ENCODE measurements around the gene SYT1. TPM values are rescaled to one million over a fixed set of nuclear protein-coding genes. Genes with fewer than 3 reads are reported as not detected.

SYT1 gene
- total RNA-seq, 4 donors from 2014 or later = 4.1 to 10.0 (median 6.7) TPM

GRCh38 chr12:78929075-78929418, 64.5 kb downstream of the SYT1 start:
- no peak for DNase-seq (ENCODE audit: extremely low spot score)
- no peaks in the 10 kb centered on the region for H3K9me3 ChIP-seq
- H3K36me3 ChIP-seq = no peaks in the 10 kb centered on the region
- intact Hi-C loops (cut with DNase I) = no loop called here
- no peaks in the 10 kb centered on the region for H3K27me3 ChIP-seq
- H3K4me3 ChIP-seq = no peak overlapping the region
- no peak overlapping the region for H3K27ac ChIP-seq (replicated peaks in 1 of 4)
- TF ChIP-seq EP300 (IDR thresholded peaks at IDR 0.05) (no peak), POLR2A (IDR thresholded peaks at IDR 0.05; ENCODE audit: low read depth) (no peak), CTCF (IDR thresholded peaks at IDR 0.05) (no peak), POLR2AphosphoS5 (IDR thresholded peaks at IDR 0.05) (no peak)
- WGBS = 87% methylated on average over 7 of the region's 7 CpGs
- no peaks in the 10 kb centered on the region for H3K4me1 ChIP-seq

- Histone ChIP-seq H3K27me3 (no peaks in the 10 kb centered on the region), H3K27ac (replicated peaks in 1 of 4) (no peak overlapping the region), H3K36me3 (no peaks in the 10 kb centered on the region), H3K4me3 (no peak overlapping the region), H3K9me3 (no peaks in the 10 kb centered on the region), H3K4me1 (no peaks in the 10 kb centered on the region)
- no peak for TF ChIP-seq POLR2AphosphoS5 (IDR thresholded peaks at IDR 0.05)
- TF ChIP-seq POLR2A (IDR thresholded peaks at IDR 0.05; ENCODE audit: low read depth) = no peak
- no peak for TF ChIP-seq EP300 (IDR thresholded peaks at IDR 0.05)
- TF ChIP-seq CTCF (IDR thresholded peaks at IDR 0.05) = no peak
- intact Hi-C loops (cut with DNase I) = no loop called here
- WGBS = 83% methylated on average over 1 of the region's 1 CpG
- DNase-seq (ENCODE audit: extremely low spot score) = no peak
Observed at GRCh38 chr12:78931466-78931990, 67.0 kb downstream of the SYT1 start.

- no peaks in the 10 kb centered on the region for H3K4me1 ChIP-seq
- TF ChIP-seq POLR2AphosphoS5 (IDR thresholded peaks at IDR 0.05) (no peak), EP300 (IDR thresholded peaks at IDR 0.05) (no peak), POLR2A (IDR thresholded peaks at IDR 0.05; ENCODE audit: low read depth) (no peak), CTCF (IDR thresholded peaks at IDR 0.05) (no peak)
- intact Hi-C loops (cut with DNase I) = no loop called here
- H3K27ac ChIP-seq (replicated peaks in 1 of 4) = no peak overlapping the region
- H3K36me3 ChIP-seq = no peaks in the 10 kb centered on the region
- H3K27me3 ChIP-seq = no peaks in the 10 kb centered on the region
- no peak for DNase-seq (ENCODE audit: extremely low spot score)
- 80% methylated on average over 2 of the region's 2 CpGs for WGBS
- no peaks in the 10 kb centered on the region for H3K9me3 ChIP-seq
- no peak overlapping the region for H3K4me3 ChIP-seq
Observed at GRCh38 chr12:78933014-78933413, 68.4 kb downstream of the SYT1 start.

- H3K9me3 ChIP-seq = no peaks in the 10 kb centered on the region
- no peak overlapping the region for H3K27ac ChIP-seq (replicated peaks in 1 of 4)
- H3K27me3 ChIP-seq = no peaks in the 10 kb centered on the region
- no peaks in the 10 kb centered on the region for H3K36me3 ChIP-seq
- intact Hi-C loops (cut with DNase I) = no loop called here
- 48% methylated on average over 4 of the region's 4 CpGs for WGBS
- no peak for TF ChIP-seq CTCF (IDR thresholded peaks at IDR 0.05)
- no peak for TF ChIP-seq EP300 (IDR thresholded peaks at IDR 0.05)
- no peak for TF ChIP-seq POLR2AphosphoS5 (IDR thresholded peaks at IDR 0.05)
- no peak for TF ChIP-seq POLR2A (IDR thresholded peaks at IDR 0.05; ENCODE audit: low read depth)
- no peak for DNase-seq (ENCODE audit: extremely low spot score)
- no peak overlapping the region for H3K4me3 ChIP-seq
- no peaks in the 10 kb centered on the region for H3K4me1 ChIP-seq
Observed at GRCh38 chr12:78938341-78939084, 73.9 kb downstream of the SYT1 start.

GRCh38 chr12:78949532-78949931, 85.0 kb downstream of the SYT1 start:
- H3K36me3 ChIP-seq = no peaks in the 10 kb centered on the region
- TF ChIP-seq CTCF (IDR thresholded peaks at IDR 0.05) = no peak
- TF ChIP-seq EP300 (IDR thresholded peaks at IDR 0.05) = no peak
- TF ChIP-seq POLR2A (IDR thresholded peaks at IDR 0.05; ENCODE audit: low read depth) = no peak
- no peak for TF ChIP-seq POLR2AphosphoS5 (IDR thresholded peaks at IDR 0.05)
- H3K9me3 ChIP-seq = no peaks in the 10 kb centered on the region
- no peak overlapping the region for H3K27ac ChIP-seq (replicated peaks in 1 of 4)
- H3K4me3 ChIP-seq = no peak overlapping the region
- intact Hi-C loops (cut with DNase I) = no loop called here
- no peaks in the 10 kb centered on the region for H3K27me3 ChIP-seq
- no peaks in the 10 kb centered on the region for H3K4me1 ChIP-seq
- no peak for DNase-seq (ENCODE audit: extremely low spot score)
